Muscle of leg (tissue), 11 donors: Measurements from ENCODE around the gene YAP1. TPM values are rescaled to one million over a fixed set of nuclear protein-coding genes. Genes with fewer than 3 reads are reported as not detected.

ENCODE experiments used
- DNase-seq: peaks from one replicate; pipeline ENCODE4 v3.0.0; 2013
- H3K27ac ChIP-seq: one replicate; pipeline ENCODE4 v1.5.1; 2013; ENCODE audit warnings: mild to moderate bottlenecking, low read length, control low read depth
- H3K27me3 ChIP-seq: one replicate; pipeline ENCODE4 v1.6.1; 2013; ENCODE audit warnings: low read length; ENCODE audit not compliant: control insufficient read depth, insufficient read depth
- H3K36me3 ChIP-seq: one replicate; pipeline ENCODE4 v1.6.1; 2013; ENCODE audit warnings: low read length; ENCODE audit not compliant: control insufficient read depth, insufficient read depth
- H3K4me1 ChIP-seq: one replicate; pipeline ENCODE4 v1.6.1; 2013; ENCODE audit warnings: low read length; ENCODE audit not compliant: control insufficient read depth, insufficient read depth
- H3K4me3 ChIP-seq: one replicate; pipeline ENCODE4 v1.5.1; 2013; ENCODE audit warnings: low read length, control low read depth
- H3K9me3 ChIP-seq: replicated peaks from 2 replicates; pipeline ENCODE4 v1.6.1; 2013; ENCODE audit warnings: low read depth, low read length; ENCODE audit not compliant: control insufficient read depth
- WGBS: methylation state at CpG from one replicate; pipeline ENCODE4 v1.1.5; 2013; ENCODE audit warnings: missing lambda C conversion rate; ENCODE audit not compliant: insufficient coverage; 5-methylcytosine and 5-hydroxymethylcytosine counted together
- polyA plus RNA-seq, 8 donors: library from polyadenylated mRNA; unstranded; fragments of 120-200 nt; gene quantifications; one replicate each; pipeline versions ENCODE4 v1.2.1 to v1.2.3, GENCODE V29; 2013; ENCODE audit warnings: inconsistent platforms in 1 of 8, low replicate concordance in 1 of 8; ENCODE audit not compliant: insufficient read length in 8 of 8, insufficient read depth in 1 of 8
- total RNA-seq: library from RNA; stranded (reverse); fragments of 120-200 nt; gene quantifications from one replicate; pipeline ENCODE4 v1.2.4, GENCODE V29; 2013

Gene YAP1
- total and polyA plus RNA-seq, 9 donors, result 50.5 to 97.9 (median 73.5) TPM

GRCh38 chr11:102154806-102155205 is 44.6 kb downstream of the YAP1 start:
- H3K36me3 ChIP-seq, result no peaks in the 10 kb centered on the region
- no peaks in the 10 kb centered on the region for H3K9me3 ChIP-seq
- no peak overlapping the region for H3K4me3 ChIP-seq
- no peaks in the 10 kb centered on the region for H3K4me1 ChIP-seq
- peak overlapping the region; percentile 6 for H3K27ac ChIP-seq
- no peaks in the 10 kb centered on the region for H3K27me3 ChIP-seq
- WGBS, result no CpG with 5 or more reads among the region's 1 CpG
- no peak for DNase-seq

- H3K4me3 ChIP-seq, result no peak overlapping the region
- no peak overlapping the region for H3K27ac ChIP-seq
- DNase-seq, result no peak
- H3K36me3 ChIP-seq, result no peaks in the 10 kb centered on the region
- no peaks in the 10 kb centered on the region for H3K4me1 ChIP-seq
- no peaks in the 10 kb centered on the region for H3K9me3 ChIP-seq
- no peaks in the 10 kb centered on the region for H3K27me3 ChIP-seq
- no CpG with 5 or more reads among the region's 4 CpGs for WGBS
Observed at GRCh38 chr11:102155676-102156075, 45.4 kb downstream of the YAP1 start.

DNA sequence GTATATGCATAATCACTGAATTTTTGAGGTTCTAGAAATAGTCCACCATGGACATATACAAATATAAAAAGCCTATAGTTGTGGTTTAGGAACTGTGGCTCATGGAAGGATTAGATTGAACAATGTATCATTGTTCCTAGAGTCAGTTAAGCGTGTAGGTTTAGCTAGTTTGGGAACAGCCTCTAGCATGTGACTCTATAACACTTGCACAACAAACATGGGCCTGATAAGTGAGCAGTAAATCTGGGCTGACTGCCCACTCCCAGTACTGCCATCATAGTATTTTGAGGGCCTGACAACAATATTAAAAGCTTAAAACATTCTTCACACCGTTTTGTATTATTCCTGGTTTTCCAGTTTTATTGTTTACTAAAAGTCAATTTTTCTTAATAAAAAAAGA is 47.0 kb downstream of the YAP1 start:
- Histone ChIP-seq H3K36me3 (no peaks in the 10 kb centered on the region), H3K4me1 (no peaks in the 10 kb centered on the region), H3K9me3 (no peaks in the 10 kb centered on the region), H3K27me3 (no peaks in the 10 kb centered on the region), H3K27ac (no peak overlapping the region), H3K4me3 (no peak overlapping the region)
- DNase-seq, result peak; percentile 48
- WGBS, result no CpG with 5 or more reads among the region's 2 CpGs

DNA sequence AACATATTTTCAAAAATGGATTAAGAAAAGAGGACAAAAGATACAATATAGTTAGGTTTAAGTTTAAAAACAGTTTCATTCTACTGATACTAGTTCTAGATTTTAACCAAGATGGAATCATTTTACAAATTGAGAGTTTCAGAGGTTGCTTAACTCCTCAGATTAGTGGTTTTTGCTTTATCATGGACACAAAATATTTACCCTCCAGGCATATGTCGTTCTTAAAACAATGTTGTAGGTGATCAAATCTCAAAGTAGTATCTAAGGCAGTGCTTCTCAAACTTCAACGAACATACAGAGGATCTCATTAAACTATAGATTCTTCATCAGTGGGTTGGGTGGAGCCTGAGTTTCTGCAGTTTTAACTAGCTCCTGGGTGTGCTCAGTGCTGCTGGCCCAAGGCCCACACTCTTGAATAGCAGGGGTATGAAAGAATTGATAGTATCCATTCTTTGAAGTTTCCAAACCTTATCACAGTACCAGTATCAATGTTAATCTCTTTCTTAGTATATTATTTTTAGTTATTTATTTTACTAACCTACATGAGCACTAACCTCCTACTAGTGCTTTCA is 48.0 kb downstream of the YAP1 start:
- Histone ChIP-seq H3K4me3 (no peak overlapping the region), H3K36me3 (peaks cover 4% of the 10 kb centered on the region)

DNA sequence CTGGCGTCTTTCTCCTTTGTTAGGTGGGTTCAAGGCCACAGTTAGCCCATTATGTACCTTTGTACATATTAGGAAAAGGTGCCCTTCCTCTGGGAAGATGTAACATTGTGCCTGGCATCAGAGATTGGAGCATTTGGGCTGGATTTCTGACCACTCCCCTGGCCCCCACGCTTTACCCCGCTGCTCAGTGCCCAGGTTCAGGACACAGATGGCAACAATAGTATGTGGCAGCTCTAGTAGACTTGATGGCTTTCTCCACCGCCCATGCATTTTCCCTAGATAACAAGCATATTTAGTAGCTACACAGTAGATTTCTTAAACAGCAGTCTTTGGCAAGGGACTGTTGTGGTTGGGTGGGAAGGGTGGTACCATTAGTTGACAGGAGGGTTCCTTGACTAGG is 53.1 kb downstream of the YAP1 start:
- no peak overlapping the region for H3K4me3 ChIP-seq
- WGBS, result 93% methylated on average over 2 of the region's 4 CpGs
- H3K36me3 ChIP-seq, result peaks cover 11% of the 10 kb centered on the region
- no peaks in the 10 kb centered on the region for H3K4me1 ChIP-seq
- DNase-seq, result no peak
- no peaks in the 10 kb centered on the region for H3K27me3 ChIP-seq
- H3K27ac ChIP-seq, result no peak overlapping the region
- no peaks in the 10 kb centered on the region for H3K9me3 ChIP-seq

More for the DNA sequence above, 48.0 kb downstream of the YAP1 start:
- no peak for DNase-seq
- Histone ChIP-seq H3K27ac (no peak overlapping the region), H3K9me3 (no peaks in the 10 kb centered on the region), H3K27me3 (no peaks in the 10 kb centered on the region), H3K4me1 (no peaks in the 10 kb centered on the region)
- WGBS, result no CpG with 5 or more reads among the region's 2 CpGs

DNA sequence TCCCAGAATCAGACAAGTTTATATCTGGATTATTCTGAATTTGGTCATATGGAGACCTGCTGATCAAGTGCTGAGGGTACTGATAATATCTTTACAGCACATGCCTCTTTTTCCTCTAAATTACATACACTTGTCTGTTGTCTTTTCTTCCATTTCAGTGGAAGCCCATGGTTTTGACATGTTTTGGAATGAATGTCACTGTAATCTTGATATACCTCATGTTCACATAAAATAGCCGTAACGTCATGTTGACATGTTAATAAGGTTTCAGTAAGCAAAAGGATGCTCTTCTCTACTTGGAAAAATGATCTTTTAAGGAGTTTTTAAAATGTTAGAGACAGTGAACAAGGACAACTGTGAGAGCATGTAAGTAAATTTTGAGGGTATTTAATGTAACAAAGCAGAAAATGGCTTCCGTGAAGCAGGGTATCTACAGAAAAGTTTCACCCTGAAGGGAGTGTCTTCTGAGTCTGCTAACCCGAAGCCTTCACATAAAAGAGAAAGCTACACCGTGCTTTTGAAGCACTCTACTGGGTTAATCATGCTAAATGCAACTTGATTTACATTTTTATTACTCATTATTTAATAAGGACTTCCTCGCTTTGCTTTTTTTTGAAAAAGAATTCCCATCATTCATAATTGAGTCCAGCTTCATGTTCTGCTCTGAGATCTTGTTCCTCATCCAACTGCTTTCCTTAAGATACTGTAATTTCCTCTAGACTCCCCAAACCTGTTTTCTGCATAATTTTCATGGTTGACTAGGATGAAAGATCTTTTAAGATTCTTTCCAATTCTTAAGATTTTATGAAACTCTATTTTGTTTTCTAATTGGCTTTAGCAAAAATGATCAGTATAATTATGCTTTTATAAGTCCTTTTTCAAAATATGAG is 56.2 kb downstream of the YAP1 start:
- 100% methylated on average over 1 of the region's 6 CpGs for WGBS
- DNase-seq, result no peak

DNA sequence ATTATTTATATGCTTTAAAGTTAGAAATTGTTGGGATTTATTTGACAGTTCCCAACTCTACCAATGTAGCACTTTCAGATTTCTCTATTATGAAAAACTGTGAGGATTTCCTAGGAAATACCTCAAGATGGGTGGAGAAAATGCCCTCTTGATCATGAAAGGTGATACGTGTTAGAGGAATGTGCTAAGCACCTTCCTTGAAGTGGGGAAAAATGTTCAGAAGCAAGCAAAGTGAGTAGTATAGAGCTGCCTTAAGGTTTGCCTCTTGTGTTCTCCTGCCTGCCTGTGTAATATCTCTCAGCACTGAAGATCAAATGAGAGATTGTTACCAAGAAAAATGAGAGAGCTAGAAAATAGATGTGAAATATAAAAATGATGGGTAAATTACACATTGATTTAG is 58.2 kb downstream of the YAP1 start:
- H3K4me3 ChIP-seq, result no peak overlapping the region
- no peak for DNase-seq
- H3K27me3 ChIP-seq, result no peaks in the 10 kb centered on the region
- no peaks in the 10 kb centered on the region for H3K4me1 ChIP-seq
- no peaks in the 10 kb centered on the region for H3K9me3 ChIP-seq
- peaks cover 5% of the 10 kb centered on the region for H3K36me3 ChIP-seq
- WGBS, result 50% methylated on average over 1 of the region's 1 CpG
- H3K27ac ChIP-seq, result no peak overlapping the region

More for the DNA sequence above, 56.2 kb downstream of the YAP1 start:
- H3K27ac ChIP-seq, result no peak overlapping the region
- peaks cover 11% of the 10 kb centered on the region for H3K36me3 ChIP-seq
- no peaks in the 10 kb centered on the region for H3K9me3 ChIP-seq
- H3K27me3 ChIP-seq, result no peaks in the 10 kb centered on the region
- H3K4me3 ChIP-seq, result no peak overlapping the region
- H3K4me1 ChIP-seq, result no peaks in the 10 kb centered on the region

- no peaks in the 10 kb centered on the region for H3K9me3 ChIP-seq
- H3K27me3 ChIP-seq, result no peaks in the 10 kb centered on the region
- no peaks in the 10 kb centered on the region for H3K4me1 ChIP-seq
- DNase-seq, result no peak
- H3K4me3 ChIP-seq, result no peak overlapping the region
- no peak overlapping the region for H3K27ac ChIP-seq
- H3K36me3 ChIP-seq, result peaks cover 4% of the 10 kb centered on the region
Observed at GRCh38 chr11:102171101-102171500, 60.9 kb downstream of the YAP1 start.

GRCh38 chr11:102172127-102172848 is 62.0 kb downstream of the YAP1 start:
- Histone ChIP-seq H3K36me3 (peaks cover 4% of the 10 kb centered on the region), H3K4me3 (no peak overlapping the region), H3K27me3 (no peaks in the 10 kb centered on the region), H3K4me1 (no peaks in the 10 kb centered on the region), H3K27ac (no peak overlapping the region), H3K9me3 (no peaks in the 10 kb centered on the region)
- DNase-seq, result no peak
- 100% methylated on average over 2 of the region's 6 CpGs for WGBS

GRCh38 chr11:102177126-102177525 is 66.9 kb downstream of the YAP1 start:
- H3K27me3 ChIP-seq, result no peaks in the 10 kb centered on the region
- DNase-seq, result no peak
- no peaks in the 10 kb centered on the region for H3K9me3 ChIP-seq
- no peak overlapping the region for H3K27ac ChIP-seq
- no peak overlapping the region for H3K4me3 ChIP-seq
- no CpG with 5 or more reads among the region's 2 CpGs for WGBS
- H3K36me3 ChIP-seq, result peaks cover 12% of the 10 kb centered on the region
- H3K4me1 ChIP-seq, result no peaks in the 10 kb centered on the region
